GM15510 (cell line): ENCODE data around the gene ARHGAP42.

Source experiments
- POLR2A ChIP-seq: IDR thresholded peaks from 3 replicates; pipeline ENCODE4 v1.6.1; 2011; ENCODE audit warnings: borderline replicate concordance; ENCODE audit not compliant: insufficient read length; ENCODE audit errors: extremely low read depth

Gene ARHGAP42

GRCh38 chr11:100677796-100678195 is 9.3 kb upstream of the ARHGAP42 start:
- TF ChIP-seq POLR2A, result no peak

- TF ChIP-seq POLR2A, result no peak
Measured at GRCh38 chr11:100680070-100680469, 7.0 kb upstream of the ARHGAP42 start.

- TF ChIP-seq POLR2A, result no peak
Measured at GRCh38 chr11:100681064-100681502, 6.0 kb upstream of the ARHGAP42 start.

DNA sequence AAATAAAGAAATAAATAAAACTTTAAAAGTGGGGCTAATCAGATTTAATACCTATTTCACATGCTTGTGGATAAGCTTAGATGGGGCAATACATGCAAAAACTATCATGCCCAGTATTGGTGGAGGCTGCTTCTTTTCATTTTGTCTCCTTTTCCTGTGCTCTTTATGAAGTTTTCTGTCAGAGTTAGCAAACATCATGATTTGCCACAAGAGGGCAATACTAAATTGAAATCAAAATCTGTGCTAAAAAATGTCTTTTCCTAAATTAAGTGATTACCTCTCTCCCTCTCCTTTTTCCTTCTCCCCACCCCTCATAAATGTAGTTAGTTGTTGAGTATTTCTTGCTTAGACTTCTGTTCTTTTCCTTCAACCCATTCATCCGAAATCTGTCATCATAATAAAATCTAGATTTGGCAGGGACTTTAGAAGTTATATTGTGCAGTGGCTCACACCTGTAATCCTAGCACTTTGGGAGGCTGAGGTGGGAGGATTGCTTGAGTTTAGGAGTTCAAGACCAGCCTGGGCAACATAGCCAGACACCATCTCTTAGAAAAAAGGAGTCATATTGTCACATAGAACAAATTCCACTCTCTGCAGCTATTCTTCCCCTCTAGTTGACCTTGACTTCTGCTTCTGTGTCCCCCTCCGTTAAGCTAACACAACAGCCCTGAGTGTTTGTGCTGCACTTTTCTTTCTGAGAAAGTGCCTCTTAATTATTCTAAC is 4.7 kb upstream of the ARHGAP42 start:
- TF ChIP-seq POLR2A, result no peak

GRCh38 chr11:100683126-100683525 is 4.0 kb upstream of the ARHGAP42 start:
- TF ChIP-seq POLR2A, result no peak

GRCh38 chr11:100684101-100685065 is 2.7 kb upstream of the ARHGAP42 start:
- no peak for TF ChIP-seq POLR2A

- no peak for TF ChIP-seq POLR2A
Measured at GRCh38 chr11:100686476-100687053, 523 bp upstream of the ARHGAP42 start.

DNA sequence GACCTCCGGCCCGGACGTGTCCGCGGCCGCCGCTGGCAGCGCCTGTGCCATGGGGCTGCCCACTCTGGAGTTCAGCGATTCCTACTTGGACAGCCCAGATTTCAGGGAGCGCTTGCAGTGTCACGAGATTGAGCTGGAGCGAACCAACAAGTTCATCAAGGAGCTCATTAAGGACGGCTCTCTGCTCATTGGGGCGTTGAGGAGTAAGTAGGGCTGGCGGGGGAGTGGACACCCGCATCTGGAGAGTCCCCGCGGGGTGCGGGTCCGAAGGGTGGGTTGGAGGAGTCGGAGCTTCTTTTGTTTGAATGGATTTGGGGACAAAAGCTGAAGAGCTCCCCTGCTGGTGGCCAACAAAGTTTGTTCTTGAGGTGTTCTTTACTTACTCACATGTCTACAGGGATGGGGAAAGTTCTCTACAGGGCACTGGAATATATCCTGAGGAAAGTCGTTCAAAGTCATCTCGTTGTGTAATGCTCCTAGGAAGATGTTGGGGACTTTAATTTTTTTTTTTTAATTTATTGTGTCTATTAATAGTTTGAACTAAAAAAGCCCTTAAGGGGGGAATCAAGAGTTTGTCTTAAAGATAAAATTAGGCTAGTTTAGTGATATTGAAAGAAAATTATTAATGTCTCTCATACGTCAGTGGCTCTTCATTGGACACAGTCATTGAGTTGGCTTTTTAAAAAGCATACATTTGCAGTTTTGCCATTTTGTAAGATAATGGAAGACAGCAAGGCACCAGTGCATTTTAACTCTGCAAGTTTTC is 725 bp downstream of the ARHGAP42 start:
- no peak for TF ChIP-seq POLR2A

GRCh38 chr11:100689141-100689540 is 2.1 kb downstream of the ARHGAP42 start:
- TF ChIP-seq POLR2A, result no peak

DNA sequence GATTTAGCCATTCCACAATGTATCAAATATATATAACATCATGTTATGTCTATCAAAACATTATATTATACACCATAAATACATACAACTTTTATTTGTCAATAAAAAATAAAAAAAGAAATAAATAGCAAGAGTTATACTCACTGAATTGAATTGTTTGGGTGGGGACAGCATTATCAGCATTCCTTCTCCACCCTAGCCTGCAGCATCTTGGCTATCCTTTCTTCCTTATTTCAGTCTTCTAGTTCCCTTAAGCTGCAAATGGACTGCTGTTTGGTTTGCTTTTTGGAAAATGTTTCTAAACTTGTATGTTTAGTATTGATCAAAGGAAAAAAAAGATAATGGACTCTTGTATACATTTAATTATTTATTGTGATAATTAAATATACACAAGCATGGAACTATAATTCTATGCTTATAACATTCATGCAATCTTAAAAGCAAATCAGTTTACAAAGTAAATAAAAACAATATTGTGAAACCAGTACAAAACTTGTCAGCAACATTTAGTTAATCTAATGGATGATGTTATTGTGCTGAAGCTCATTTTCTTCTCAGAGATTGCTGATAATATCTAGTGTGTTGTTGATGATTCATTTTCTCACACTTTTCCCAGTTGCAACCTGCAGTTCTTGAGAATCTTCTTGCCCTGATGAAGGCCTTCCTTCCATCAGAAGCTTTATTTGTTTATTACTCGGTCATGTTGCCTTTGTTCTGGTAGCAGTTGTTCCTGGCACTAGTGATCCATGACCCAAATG is 5.0 kb downstream of the ARHGAP42 start:
- no peak for TF ChIP-seq POLR2A

GRCh38 chr11:100695911-100696310 is 8.8 kb downstream of the ARHGAP42 start:
- TF ChIP-seq POLR2A, result no peak

DNA sequence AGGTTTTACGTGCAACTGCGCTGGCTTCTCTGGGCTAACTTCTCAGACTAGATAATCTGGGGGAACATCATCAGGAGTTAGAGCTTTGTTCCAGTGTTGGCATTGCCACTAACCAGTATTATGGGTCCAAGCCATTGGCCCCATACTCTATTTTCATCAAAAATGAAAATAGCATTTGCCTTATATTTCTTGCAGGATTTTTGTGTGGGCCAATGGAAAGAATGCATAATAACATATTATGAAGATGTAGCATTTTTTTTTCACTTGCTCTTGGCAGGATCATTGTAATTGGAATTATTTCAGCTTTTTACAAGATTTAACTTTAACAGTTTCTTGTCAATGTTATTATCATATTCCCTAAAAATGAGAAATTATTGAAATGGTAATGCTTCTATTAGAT is 16.1 kb downstream of the ARHGAP42 start:
- no peak for TF ChIP-seq POLR2A

DNA sequence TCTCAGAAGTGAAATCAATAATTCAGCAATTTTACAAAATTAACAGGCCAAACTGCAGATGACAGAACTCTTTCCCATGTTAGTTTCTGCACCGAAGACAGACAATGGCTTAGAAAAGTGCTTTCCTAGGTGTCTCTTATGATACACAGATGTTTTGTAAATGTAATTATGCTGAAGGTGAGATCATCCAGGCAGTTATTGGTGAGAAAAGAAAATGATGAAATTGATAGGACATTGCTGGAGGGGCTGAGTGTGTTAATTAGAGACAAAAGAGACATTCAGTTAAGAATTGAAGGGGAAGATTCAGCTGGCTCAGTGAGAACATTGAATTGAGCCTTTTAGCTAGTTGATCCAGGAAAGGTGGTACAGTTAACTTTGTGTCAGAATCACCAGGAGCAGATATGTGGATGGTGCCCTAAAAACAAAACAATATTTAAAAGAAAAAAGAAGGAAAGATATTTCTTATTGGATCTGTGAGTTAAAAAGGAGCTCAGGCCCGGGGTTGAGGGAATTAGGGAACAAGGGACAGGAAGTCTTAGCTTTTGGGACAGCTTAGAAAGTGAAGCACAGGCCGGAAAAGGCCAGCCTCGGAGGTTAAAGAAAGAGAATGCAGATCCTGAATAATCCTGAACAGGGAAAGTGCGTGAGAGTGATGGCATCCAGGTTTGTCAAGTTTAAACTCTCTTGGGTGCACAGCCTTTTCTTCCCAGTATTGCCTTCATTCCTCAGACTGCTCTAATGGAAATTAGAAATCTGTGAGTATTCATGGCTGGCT is 16.9 kb downstream of the ARHGAP42 start:
- TF ChIP-seq POLR2A, result no peak
